OCI-M2 (cell line): ENCODE results near the gene CNIH3.

Source experiments
- DNase-seq: peaks from one replicate; lab custom pipeline; 2025; ENCODE audit not compliant: unreplicated experiment; lab: John Stamatoyannopoulos, UW

Gene CNIH3

DNA sequence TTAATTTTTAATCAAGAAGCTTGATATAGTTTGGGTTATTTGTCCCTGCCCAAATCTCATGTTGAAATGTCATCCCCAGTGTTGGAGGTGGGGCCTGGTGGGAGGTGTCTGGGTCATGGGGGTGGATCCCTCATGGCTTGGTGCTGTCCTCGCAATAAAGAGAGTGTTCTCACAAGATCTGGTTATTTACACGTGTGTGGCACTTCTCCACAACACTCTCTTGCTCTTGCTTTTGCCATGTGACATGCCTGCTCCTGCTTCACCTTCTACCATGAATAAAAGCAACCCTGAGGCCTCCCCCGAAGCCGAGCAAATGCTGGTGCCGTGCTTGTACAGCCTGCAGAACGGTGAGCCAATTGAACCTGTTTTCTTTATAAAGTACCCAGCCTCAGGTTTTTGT lies 2.6 kb upstream of the CNIH3 start:
- DNase-seq, result no peak

DNA sequence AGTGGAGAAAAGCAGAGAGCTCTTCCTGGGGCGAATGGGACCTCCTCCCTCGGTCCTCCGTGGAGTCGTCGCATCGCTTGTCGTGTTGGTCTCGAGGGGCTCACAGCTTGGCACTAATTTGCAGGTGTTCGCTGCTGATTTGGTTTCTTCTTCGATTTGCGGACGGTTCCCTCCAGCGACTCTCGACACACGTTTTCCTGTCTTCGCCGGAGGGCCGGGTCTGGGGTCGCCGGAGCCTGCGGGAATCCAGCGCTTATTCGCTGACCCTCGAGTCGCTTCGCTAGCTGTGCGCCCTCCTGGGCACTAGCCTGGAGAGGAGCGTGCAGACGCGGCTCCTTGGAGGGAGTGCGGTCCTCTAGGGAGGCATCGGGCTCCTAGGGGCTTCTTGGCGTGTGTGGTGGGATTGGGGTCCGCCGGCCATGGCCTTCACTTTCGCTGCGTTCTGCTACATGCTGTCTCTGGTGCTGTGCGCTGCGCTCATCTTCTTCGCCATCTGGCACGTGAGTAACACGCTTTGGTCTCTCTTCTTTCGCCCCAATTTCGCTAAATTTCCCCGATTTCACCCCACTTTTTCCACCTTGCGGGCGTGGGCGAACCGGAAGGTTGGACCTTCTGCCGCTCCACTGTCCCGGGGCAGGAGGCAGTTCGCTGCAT lies 766 bp downstream of the CNIH3 start:
- no peak for DNase-seq

DNA sequence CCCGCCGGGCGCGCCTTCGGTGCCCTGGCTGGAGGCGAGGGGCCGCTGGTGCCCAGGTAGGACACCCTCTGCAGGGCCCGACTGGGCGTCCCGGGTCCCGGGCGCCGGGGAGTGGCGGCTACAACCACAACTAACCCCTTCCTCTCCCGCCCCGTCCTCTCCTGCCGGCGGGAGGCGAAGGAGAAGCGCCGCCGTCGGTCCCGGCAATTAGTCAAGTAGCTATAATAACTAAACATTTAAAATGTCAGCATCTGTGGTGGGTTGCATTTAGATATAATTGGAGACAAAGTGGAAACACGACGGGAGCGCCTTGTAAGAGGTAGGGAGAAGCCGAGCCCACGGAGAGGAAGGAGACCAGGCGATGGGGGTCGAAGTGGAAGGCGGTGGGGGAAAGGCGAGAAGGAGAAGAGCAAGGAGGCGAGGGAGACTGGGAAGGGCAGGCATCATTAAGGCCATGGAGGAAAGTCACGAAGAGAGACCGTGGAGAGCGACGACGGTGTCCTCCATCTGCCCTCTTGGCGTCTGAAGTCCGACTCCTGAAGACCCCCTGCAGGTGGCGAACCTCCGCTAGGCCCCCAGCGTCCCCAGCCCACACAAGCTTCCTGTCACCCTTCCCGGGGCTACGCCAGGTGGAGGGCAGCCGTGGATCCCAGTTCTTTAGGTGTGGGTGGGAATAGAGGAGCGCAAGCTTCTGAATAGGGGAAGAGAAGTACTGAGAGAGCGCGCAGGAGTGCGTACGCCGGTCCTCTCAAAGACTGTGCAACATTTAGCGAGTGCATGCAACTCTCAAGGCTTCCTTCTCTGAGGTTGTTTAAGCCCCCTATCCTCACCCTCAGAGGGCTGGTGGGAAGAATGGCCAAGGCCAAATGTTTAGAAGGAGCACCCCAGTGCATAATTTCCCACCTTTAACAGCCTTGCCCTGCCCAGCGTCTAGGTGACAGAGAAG lies 1.6 kb downstream of the CNIH3 start:
- no peak for DNase-seq

DNA sequence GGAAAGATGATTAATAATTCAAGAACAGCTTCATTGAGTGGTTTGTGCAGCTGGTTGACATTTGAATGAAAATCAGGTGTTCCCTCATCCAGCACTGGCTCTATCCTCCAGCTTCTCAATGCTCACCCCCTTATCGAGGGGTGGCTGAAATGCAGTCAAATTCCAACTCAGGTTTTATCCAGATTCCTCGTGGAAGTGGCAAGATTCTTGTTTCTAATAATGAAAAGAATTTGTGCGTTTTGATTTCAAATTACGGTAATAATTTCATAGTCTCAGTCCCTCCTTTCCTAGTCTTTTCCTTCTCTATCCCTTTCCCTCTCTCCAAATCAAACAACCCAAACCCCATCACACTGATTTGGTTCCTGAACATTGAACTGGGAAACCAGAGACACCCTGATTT lies 3.1 kb downstream of the CNIH3 start:
- DNase-seq, result no peak

DNA sequence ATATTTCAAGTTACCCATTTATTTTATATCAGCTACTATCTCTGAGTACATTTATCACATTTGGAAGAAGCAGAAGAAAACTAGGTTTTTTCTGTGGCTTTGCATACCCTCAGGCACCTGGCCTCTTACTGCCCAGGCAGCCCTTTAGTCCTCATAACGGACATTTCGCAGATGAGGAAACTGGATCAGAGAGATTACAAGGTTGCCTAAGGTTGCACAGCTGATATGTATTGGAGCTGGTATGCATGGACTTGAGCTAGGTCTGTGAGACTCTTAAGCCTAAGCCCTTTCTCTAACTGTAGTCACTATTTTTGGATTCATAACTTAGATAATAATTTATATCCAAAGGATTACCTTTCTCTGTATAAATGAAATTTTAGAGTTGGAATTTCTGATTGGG lies 4.0 kb downstream of the CNIH3 start:
- DNase-seq, result no peak

DNA sequence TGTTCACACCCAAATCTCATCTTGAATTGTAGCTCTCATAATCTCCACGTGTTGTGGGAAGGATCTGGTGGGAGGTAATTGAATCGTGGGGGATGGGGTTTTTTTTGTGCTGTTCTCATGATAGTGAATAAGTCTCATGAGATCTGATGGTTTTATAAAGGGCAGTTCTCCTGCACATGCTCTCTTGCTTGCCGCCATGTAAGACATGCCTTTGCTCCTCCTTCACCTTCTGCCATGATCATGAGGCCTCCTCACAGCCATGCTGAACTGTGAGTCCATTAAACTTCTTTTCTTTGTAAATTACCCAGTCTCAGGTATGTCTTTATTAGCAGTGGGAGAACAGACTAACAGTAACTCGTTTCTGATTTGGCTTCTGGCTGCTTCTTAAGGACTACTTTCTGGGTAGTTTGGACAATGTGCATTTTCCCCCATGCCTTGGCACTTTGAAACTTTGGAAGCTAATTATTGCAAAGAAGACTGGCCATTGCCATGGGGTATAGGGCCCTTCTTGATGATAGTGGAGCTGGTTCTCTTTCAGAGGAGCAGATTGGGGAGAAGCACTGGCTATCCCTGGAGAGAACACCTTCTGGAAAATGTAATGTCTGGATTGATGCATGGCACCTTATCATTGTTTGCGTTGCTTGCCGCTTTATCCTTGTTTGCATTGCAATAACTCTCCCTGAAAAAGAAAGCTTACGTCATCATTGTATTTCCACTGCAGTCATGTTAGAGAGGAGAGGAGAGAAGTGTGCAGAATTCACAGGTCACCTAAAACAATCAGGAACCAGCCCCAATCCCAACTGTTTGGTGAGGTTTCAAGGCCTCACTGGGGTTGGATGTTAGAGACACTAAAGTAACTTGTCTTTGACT lies 5.9 kb downstream of the CNIH3 start:
- no peak for DNase-seq

- no peak for DNase-seq
Measured at GRCh38 chr1:224622831-224623230, 6.7 kb downstream of the CNIH3 start.

GRCh38 chr1:224623310-224623714 lies 7.2 kb downstream of the CNIH3 start:
- DNase-seq, result no peak

- no peak for DNase-seq
Measured at GRCh38 chr1:224623743-224624333, 7.7 kb downstream of the CNIH3 start.

GRCh38 chr1:224624432-224624831 lies 8.3 kb downstream of the CNIH3 start:
- DNase-seq, result no peak

- DNase-seq, result no peak
Measured at GRCh38 chr1:224626042-224626441, 9.9 kb downstream of the CNIH3 start.

GRCh38 chr1:224629965-224630364 lies 13.8 kb downstream of the CNIH3 start:
- DNase-seq, result no peak

DNA sequence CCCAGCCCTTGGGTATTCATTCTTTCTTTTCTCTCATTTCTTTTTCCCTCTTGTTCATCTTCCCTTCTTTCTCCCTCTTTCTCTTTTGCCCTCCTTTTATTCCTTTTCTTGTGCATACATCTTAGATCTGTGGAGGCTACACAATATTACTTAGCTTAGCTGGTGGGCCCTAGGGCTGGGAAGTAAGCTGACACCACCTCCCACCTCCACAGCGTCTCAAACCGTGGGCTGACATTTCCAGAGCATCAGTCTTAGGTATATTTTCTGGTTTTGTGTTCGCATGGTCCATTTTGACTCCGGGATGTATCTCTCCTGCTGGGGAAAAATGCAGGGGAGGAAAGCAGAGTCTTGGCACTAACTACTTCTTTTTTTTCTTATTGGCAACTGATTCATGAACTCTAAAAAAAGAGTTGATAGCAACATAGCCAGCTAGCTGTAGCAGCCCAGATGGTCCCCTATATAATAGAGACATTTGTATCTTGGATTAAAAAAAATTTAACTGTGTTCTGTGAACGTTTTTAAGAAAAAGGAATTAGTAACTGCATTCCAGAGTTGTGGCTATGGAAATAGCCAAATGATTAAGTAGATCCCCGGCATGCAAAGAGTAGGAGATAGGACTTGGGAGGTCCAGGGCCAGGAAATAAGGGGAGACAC lies 15.5 kb downstream of the CNIH3 start:
- no peak for DNase-seq

GRCh38 chr1:224632381-224632871 lies 16.3 kb downstream of the CNIH3 start:
- no peak for DNase-seq

- DNase-seq, result no peak
Measured at GRCh38 chr1:224632921-224633321, 16.8 kb downstream of the CNIH3 start.

DNA sequence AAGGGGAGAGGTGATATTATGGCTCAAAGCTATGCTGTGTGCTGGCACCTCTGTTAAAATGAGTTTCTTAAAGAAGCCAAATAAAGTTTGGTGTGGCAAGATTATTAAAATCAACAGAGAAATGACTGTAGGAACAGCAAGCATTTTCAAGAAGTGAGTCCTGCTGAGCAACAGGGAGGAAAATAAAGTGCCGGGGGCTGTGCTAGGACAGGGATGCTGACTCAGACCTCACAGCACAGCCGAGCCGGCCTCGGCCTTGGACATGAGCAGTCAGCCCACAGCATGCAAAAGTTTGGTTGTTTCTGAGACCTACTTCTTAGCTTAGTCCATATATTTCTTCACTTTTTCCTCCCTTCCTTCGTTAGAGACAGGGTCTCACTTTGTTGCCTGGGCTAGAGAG lies 19.2 kb downstream of the CNIH3 start:
- DNase-seq, result no peak

GRCh38 chr1:224637515-224637914 lies 21.4 kb downstream of the CNIH3 start:
- no peak for DNase-seq

DNA sequence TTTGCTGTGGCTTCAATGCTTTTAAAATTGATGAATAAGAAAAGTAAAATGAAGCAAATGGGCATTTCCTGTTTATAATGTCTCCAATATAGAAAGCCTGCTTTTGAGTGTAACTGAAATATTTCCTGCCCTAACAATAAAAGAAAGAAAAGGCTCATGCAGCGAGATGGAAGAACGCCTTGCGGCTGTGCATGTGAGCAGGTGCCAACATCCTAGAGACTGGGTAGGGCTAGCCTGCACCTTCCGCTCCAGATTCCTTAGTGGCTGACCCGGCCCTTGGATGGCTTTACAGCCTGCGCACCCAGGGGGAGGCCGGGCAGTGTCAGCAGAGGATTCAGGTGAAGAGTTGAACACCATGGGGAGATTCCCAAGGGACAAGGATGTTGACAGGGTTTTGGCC lies 21.8 kb downstream of the CNIH3 start:
- no peak for DNase-seq

DNA sequence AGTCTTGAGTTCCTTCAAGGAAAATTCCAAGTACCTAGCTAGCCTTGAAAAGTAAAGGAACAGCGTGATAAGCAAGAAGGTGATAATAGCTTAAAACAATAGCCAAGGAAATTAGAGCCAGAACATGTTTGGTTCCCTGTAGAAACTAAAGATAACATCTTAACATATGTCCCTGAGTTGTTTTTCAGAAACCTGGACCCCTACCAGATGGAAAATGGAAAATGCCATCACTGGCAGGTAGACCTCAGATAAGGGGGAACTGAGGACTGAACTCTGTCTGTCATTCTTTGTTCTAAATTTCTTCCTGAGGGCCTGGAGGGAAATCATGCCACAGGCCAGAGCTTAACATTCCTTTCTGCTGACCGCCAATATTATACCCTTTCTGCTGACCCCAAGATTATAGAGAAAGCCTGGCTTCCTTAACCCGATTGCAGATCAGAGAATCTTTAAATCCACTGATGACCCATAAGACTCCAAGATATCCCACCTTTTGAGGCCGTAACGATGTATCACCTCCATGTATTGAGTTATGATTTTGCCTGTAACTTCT lies 23.4 kb downstream of the CNIH3 start:
- no peak for DNase-seq

DNA sequence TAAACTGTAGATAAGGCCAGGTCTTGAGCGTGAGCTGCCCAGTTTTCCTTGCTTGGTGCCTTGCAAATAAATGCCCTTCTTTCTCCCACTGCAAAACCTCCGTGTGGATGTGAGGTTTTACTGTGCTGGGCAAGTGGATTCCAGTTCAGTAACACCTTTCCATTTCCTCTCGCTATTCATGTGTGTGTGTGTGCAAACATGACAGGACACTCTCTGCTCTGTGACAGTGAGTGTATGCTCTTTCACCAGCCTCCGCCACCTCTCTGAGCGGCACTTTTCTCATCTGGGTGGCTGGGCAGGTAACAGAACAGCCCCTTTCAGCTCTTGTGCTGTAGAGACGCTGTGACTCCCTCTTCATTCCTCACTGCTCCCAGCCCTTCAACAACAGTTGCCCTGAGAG lies 23.9 kb downstream of the CNIH3 start:
- no peak for DNase-seq
